HG02678 (cell line): ENCODE results near the gene HEMK1.
A peak's percentile ranks its signal among the peaks of the same experiment; 100 is the strongest.

ENCODE experiments used
- ATAC-seq: cut with Tn5 transposase; IDR thresholded peaks from one replicate; pipeline ENCODE4 v1.9.1; 2021; ENCODE audit warnings: mild to moderate bottlenecking, moderate library complexity; ENCODE audit not compliant: unreplicated experiment

HEMK1 gene

GRCh38 chr3:50611464-50612233, 42.3 kb downstream of the HEMK1 start, which contains the start of gene CISH:
Gene CISH, minus strand, starts transcription at chr3:50611774. Its CDS starts 124 bp downstream, at chr3:50611650.
- ATAC-seq = peak; percentile 70

DNA sequence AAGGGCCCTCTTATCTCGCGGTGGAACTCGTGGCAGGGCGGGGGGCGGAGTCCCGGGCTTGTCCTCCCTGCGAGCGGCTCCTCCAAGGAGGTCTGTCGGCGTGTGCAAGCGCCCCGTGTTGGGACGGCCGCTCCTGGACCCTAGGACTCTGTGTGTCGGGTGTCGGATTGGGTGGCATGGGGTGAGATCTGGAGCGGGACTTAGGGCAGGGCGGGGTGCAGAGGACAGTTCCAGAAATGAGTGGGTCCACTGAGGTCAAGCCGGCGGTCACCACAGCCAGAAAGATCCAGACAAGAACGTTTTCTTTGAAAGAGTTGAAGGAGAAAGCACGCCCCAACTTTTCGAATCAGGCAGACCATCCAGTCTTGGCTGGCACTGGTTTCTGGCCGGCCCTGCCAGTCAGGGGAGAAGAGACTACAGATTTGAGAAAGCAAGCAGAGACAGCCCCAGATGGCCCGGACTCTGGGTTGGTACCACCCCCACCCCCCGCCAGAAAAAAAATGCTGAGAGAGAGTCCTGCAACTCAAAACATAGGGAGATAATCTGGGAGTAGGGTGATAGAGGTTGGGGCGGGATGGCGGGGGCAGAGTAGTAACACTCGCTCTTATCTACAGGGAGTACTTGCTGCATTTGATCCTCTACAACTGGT, 43.0 kb downstream of the HEMK1 start:
- no peak for ATAC-seq

GRCh38 chr3:50612970-50613846, 43.9 kb downstream of the HEMK1 start:
- ATAC-seq = no peak

GRCh38 chr3:50615190-50615589, 45.9 kb downstream of the HEMK1 start:
- no peak for ATAC-seq

- peak; percentile 31 for ATAC-seq
These were observed 46.9 kb downstream of the HEMK1 start for GRCh38 chr3:50616003-50616769.

- peak; percentile 75 for ATAC-seq
These were observed 47.4 kb downstream of the HEMK1 start for GRCh38 chr3:50616770-50617095.

DNA sequence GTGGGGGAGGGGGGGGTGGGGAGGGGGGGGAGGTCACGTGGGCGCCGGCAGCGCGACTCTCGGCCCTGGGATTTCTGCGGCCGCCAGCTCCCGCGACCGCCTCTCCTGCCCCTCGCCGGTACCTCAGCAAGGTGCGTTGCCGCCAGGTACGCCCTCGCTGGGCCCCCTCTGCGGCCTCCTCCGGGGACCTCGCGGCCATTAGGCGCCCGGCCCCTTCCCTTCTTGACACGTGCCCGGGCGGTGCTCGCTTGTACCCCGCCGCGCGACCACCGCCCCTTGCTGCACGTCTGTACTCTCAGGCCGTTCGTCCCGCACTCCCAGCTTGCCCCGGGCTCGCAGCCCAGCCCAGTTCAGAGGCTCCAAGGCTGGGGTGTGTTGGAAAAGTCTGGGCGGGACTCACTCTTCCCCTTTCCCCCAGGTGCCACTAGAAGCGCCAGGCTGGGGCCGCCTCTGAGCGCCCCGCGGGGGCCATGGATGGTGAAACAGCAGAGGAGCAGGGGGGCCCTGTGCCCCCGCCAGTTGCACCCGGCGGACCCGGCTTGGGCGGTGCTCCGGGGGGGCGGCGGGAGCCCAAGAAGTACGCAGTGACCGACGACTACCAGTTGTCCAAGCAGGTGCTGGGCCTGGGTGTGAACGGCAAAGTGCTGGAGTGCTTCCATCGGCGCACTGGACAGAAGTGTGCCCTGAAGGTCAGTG, 47.9 kb downstream of the HEMK1 start, which contains the start of gene MAPKAPK3:
Gene MAPKAPK3, plus strand, starts transcription at position 56 of the 696 bp plus-strand sequence. Its CDS starts 415 bp downstream, at position 471.
- ATAC-seq = peak; percentile 6

GRCh38 chr3:50617911-50618481, 48.7 kb downstream of the HEMK1 start:
- ATAC-seq = no peak

- no peak for ATAC-seq
These were observed 51.1 kb downstream of the HEMK1 start for GRCh38 chr3:50620420-50620819.

DNA sequence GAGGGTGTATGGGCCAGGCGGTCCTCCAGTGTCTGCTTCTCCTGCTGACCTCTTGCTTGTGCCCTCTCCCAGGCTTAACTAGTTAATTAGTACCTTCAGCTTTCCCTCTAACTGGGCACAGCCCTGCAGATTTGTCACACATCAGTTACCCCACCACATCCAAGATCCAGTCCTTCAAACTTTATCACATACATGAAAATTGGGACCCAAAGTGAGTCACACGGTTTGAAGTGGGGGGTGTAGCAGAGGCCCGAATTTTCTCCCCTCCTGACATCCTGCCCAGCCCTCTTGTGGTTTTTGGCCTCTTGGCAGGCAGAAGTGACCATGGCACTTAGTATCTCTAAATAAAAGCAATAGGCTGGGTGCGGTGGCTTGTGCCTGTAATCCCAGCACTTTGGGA, 51.5 kb downstream of the HEMK1 start:
- no peak for ATAC-seq

DNA sequence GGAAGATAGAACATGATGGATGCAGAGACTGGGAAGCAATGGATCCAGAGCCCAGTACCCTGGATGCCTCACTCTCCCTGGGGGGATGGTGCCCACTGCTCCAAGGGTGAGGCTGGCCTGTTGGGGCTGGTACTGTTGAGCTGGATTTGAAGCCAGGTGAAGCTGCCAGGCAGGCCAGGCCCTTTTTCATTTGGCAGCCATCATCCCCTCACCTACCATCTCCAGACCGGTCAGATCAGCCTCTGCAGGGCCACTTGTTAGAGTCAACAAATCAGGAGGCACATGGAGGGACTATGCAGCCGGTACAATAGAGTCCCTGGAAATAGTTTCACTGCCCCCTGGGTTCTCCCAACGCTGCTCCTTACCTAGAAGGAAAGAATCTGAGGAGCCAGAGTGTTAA, 53.6 kb downstream of the HEMK1 start:
- ATAC-seq = no peak

- ATAC-seq = peak; percentile 67
These were observed 54.6 kb downstream of the HEMK1 start for GRCh38 chr3:50623840-50624474.

GRCh38 chr3:50624634-50625033, 55.3 kb downstream of the HEMK1 start:
- no peak for ATAC-seq

DNA sequence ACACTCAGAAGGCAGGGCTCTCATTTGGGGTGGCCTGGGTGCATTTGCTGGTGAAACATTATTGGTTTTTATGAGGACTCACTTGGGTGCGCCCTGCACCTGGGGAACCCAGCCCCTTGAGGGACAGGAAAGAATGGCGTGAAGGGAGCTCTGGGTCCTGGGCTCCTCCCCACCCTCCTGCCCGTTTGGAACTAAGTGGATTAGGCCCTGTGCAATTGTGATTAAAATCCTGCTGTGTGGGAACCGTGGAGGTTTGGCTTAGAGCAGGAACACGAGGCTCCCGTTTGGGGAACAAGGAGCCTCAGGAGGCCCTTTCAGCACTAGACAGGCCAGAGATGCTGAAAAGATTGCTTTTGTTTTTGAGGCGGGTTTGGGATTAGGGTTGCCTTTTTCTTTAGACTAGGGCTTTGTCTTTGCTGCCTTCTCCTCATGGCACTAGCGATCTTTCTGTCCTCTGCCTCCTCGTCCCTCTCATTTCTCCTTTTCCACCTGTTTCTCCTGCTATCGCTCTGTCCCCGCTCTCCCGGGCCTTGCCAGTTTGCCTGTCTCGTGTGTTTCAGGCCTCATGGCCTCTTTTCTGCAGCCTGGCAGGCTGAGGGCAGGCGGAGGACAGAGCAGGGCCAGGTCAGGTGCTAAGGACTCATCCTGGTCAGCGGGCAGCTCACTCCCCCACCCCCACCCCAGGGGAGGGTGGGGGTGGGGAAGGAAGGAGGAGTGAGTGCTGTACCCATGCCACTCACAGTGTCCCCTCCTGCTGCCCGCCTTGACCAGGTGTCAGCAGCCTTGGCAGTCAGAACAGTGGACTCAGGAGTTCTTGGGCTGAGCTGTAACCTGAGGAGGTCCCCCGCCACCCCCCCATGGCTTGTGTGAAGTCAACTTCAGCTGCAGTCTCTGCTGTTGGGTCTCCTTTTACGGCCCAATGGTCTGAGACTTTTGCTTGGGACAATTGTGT, 56.2 kb downstream of the HEMK1 start:
- ATAC-seq = no peak

- ATAC-seq = no peak
These were observed 57.1 kb downstream of the HEMK1 start for GRCh38 chr3:50626401-50626800.

DNA sequence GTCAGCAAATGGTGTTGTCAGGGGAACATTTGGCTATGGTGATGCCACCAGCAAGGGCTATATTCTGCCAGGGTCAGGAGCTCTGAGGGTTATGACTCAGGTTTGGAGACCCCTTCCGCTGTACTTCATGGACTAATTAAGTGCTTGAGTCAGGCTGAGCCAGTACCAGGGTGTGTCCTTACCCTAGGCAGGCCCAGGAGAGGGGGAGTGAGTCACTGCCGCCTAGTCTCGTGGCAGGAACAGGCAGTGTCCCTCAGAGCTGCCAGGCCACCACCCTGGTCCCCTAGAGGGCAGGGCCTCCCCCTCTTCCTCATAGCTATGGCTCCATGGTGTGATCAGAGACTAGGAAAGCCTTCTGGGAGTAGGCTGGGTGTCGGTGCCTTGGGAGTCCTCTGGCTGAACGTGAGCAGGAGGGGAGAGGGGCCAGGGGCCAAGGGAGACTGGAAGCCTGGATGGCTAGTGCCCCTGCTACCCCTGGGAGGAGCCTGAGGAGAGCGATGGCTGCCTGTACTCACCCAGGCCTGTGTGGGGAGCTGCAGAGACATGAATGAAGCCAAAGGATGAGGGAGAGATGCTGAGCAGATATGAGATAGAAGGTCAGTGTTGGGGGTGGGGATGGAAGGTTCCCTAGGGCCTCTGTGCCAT, 58.2 kb downstream of the HEMK1 start:
- no peak for ATAC-seq

DNA sequence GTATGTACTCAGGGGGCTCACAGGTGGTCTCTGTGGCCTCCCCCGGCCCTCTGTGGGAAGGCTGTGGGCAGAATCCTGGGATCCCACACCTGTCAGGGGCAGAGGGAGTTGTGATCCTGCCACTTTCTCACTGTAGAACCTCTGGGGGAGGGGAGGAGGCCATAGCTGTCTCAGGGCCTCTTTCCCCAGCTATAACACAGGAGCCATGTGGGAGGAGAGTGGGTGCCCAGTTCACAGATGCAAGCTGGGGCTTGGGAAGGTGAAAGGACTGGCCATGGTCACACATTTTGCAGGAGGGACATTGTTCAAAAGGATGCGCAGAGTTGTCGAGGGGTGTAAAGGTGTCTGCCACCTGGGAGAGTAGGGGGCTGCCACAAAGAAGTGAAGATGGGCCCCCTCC, 59.3 kb downstream of the HEMK1 start:
- no peak for ATAC-seq

- ATAC-seq = no peak
These were observed 61.1 kb downstream of the HEMK1 start for GRCh38 chr3:50630394-50630793.
